Brain microvascular endothelial cell (primary cell): ENCODE data around the gene CACNA2D4.

Experiments
- DNase-seq: peaks from one replicate; pipeline ENCODE4 v3.0.0-alpha.2; 2020
- H3K27ac ChIP-seq: fragments of 250-450 bp; sonication (Bioruptor Pico); 2 replicates; pipeline ENCODE4 v1.5.1; 2020; ENCODE audit warnings: mild to moderate bottlenecking, moderate library complexity
- H3K27me3 ChIP-seq: fragments of 250-450 bp; sonication (Bioruptor Pico); replicated peaks from 2 replicates; pipeline ENCODE4 v1.5.1; 2020; ENCODE audit warnings: mild to moderate bottlenecking
- H3K36me3 ChIP-seq: fragments of 250-450 bp; sonication (Bioruptor Pico); replicated peaks from 2 replicates; pipeline ENCODE4 v1.5.1; 2020; ENCODE audit warnings: mild to moderate bottlenecking
- H3K4me3 ChIP-seq: 2 replicates; pipeline ENCODE4 v1.5.1; 2011; ENCODE audit warnings: low read depth, mild to moderate bottlenecking, control low read depth, low read length, moderate library complexity
- in situ Hi-C: cut with HindIII; loops from 2 replicates; pipeline ENCODE4 v1.10.0; 2017; ENCODE audit warnings: low sequenced_read_pairs, low pct_ligation_motif_present
- TF ChIP-seq, protein P1 (sequence below): IDR thresholded peaks from 2 replicates; pipeline ENCODE4 v1.5.1; 2011; ENCODE audit warnings: low read depth, mild to moderate bottlenecking, moderate library complexity, low read length, control low read depth, inconsistent platforms; ENCODE audit errors: missing control alignments

CACNA2D4 gene, protein sequence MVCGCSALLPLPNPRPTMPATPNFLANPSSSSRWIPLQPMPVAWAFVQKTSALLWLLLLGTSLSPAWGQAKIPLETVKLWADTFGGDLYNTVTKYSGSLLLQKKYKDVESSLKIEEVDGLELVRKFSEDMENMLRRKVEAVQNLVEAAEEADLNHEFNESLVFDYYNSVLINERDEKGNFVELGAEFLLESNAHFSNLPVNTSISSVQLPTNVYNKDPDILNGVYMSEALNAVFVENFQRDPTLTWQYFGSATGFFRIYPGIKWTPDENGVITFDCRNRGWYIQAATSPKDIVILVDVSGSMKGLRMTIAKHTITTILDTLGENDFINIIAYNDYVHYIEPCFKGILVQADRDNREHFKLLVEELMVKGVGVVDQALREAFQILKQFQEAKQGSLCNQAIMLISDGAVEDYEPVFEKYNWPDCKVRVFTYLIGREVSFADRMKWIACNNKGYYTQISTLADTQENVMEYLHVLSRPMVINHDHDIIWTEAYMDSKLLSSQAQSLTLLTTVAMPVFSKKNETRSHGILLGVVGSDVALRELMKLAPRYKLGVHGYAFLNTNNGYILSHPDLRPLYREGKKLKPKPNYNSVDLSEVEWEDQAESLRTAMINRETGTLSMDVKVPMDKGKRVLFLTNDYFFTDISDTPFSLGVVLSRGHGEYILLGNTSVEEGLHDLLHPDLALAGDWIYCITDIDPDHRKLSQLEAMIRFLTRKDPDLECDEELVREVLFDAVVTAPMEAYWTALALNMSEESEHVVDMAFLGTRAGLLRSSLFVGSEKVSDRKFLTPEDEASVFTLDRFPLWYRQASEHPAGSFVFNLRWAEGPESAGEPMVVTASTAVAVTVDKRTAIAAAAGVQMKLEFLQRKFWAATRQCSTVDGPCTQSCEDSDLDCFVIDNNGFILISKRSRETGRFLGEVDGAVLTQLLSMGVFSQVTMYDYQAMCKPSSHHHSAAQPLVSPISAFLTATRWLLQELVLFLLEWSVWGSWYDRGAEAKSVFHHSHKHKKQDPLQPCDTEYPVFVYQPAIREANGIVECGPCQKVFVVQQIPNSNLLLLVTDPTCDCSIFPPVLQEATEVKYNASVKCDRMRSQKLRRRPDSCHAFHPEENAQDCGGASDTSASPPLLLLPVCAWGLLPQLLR

DNA sequence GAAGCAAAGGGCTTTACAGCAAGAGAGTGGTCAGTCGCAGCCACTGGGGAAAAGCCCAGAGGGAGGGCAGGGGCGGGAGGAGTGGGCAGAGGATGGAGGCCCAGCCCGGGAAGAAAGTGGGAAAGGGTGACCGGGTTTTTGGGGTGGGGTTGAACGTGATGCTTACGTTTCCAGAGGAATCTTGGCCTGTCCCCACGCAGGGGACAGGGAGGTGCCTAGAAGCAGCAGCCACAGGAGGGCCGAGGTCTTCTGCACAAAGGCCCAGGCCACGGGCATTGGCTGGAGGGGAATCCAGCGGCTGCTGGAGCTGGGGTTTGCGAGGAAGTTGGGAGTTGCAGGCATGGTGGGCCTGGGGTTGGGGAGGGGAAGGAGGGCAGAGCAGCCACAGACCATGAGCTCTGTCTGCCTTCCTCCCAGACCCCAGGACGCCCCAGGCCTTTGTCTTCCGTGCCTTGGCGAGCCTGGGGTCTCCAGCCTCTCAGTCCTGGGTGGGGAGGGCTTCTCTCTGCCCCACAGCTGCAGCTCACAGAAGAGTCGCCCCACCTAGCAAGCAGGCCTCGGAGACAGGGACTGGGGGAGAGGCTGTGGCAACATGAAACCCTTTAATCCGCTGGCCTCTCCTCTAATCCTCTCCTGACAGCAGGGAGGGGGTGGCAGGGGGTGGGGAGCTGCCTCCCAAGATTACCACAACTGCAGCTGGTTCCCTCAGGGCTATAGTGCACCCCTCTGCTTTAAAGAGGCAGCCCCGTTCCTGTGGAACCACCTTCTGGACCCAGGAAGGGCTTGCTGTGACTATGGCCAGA lies at the start of gene CACNA2D4:
Gene CACNA2D4, minus strand, starts transcription at position 572 of the 803 bp plus-strand sequence. Its CDS starts 179 bp downstream, at position 393.
- DNase-seq = no peak
- Histone ChIP-seq H3K27ac (no peak within 1 kb of the TSS), H3K4me3 (no peak within 1 kb of the TSS), H3K36me3 (no peaks in the 10 kb centered on the region), H3K27me3 (no peaks in the 10 kb centered on the region)
- TF ChIP-seq, protein P1, sequence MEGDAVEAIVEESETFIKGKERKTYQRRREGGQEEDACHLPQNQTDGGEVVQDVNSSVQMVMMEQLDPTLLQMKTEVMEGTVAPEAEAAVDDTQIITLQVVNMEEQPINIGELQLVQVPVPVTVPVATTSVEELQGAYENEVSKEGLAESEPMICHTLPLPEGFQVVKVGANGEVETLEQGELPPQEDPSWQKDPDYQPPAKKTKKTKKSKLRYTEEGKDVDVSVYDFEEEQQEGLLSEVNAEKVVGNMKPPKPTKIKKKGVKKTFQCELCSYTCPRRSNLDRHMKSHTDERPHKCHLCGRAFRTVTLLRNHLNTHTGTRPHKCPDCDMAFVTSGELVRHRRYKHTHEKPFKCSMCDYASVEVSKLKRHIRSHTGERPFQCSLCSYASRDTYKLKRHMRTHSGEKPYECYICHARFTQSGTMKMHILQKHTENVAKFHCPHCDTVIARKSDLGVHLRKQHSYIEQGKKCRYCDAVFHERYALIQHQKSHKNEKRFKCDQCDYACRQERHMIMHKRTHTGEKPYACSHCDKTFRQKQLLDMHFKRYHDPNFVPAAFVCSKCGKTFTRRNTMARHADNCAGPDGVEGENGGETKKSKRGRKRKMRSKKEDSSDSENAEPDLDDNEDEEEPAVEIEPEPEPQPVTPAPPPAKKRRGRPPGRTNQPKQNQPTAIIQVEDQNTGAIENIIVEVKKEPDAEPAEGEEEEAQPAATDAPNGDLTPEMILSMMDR = no peak
- in situ Hi-C loops = no loop called here

DNA sequence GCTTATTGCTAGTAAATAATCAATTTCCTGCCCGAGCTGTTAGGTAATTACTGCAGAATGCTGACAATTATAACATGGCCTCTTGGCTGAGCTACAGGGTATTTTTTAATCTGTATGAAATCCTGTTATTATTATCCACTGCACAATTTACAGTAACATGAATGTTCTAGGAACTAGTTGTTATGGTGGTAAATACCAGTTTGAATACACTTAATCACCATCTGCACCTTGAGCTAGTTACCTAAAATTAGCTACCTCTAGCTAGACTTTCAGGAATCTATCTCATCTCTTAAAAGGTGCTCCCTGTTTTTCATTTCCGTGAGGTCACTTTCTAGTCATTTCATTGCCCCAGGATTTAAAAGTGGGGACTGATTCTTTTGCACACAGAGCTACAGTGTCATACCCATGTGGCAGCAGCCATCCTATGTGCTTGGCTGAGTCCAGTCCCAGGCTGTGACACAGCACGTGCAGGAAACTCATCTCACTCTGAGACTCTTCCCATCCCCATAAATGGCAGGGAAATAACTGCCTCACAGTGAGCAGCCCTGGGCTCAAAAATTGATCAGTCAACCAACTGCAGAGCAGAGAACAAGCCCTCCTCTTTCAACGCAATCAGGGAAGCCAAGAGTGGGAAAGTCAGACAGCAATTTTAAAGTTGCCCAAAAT lies 48.2 kb upstream of the CACNA2D4 start:
- TF ChIP-seq, protein P1 = no peak
- no peak overlapping the region for H3K27ac ChIP-seq
- in situ Hi-C loops = loop anchor here (25.0 kb wide), 1 partner anchor 279 kb away; the partner anchor contains the start of gene ADIPOR2

DNA sequence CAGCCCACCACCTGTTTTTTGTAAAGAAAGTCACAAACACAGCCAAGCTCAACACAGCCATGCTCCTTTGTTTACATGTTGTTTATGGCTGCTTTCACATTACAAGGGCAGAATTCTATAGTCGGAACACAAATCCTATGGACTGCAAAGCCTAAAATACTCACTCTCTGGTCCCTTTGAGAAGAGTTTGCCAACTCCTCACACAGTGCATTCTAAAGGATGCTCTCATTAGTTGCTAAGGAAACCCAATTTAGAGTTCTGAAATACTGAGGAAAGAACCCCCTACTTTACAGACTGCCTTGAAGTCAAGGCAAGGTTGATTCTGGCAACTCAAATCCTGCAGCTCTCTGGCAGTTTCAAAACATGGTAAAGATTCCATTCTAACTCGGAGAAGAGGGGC lies 47.5 kb upstream of the CACNA2D4 start:
- no peaks in the 10 kb centered on the region for H3K27me3 ChIP-seq
- H3K4me3 ChIP-seq = no peak overlapping the region
- H3K27ac ChIP-seq = no peak overlapping the region
- in situ Hi-C loops = loop anchor here (25.0 kb wide), 1 partner anchor 279 kb away; the partner anchor contains the start of gene ADIPOR2
- TF ChIP-seq, protein P1 = no peak
- H3K36me3 ChIP-seq = peaks cover 8% of the 10 kb centered on the region
- DNase-seq = no peak

More for the DNA sequence above, 48.2 kb upstream of the CACNA2D4 start:
- no peak overlapping the region for H3K4me3 ChIP-seq
- DNase-seq = no peak
- no peaks in the 10 kb centered on the region for H3K27me3 ChIP-seq
- H3K36me3 ChIP-seq = peaks cover 8% of the 10 kb centered on the region

DNA sequence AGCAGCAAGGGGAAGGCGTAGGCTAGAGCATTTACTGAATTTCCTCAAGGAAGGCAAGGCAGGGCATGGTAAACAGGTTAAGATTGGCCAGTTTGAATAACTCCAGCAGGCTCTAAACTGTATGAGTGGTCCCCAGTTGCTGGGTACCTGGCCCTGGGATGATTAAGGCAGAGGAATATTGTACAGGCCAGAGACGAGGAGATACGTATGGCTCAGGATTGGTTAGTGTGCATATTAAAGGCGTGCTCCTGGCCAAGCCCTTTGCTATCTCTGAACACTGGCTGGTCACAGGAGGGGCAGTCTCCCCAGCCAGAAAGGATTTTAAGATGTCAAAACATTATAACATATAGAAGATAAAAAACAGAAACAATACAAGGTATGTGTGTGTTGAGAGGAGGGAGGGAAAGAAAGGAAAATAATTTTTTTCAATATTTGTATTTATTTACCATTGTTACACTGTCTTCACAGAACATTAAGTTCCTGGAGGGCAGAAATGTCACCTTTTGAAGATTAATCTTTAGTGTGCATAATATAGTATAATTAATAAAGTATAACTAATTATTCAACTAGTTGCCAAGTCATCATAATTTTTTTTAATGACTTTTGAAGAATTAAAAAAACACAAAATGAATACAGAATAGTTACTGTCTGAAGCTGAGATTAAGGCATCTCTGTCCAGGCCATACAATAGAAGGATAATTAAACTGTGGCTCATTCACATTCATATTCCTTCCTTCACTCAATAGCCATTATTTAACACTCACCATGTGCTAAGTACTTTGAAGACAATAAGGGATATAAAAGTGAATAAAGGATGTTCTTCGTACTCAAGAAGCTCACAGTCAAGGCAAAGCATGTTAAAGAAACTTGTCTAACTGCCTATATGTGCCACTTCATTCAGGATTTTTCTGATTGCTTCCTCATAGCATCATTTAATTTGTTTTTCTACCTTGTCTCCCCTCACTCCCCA lies 43.9 kb upstream of the CACNA2D4 start:
- H3K27me3 ChIP-seq = no peaks in the 10 kb centered on the region
- H3K4me3 ChIP-seq = no peak overlapping the region
- H3K36me3 ChIP-seq = peaks cover 8% of the 10 kb centered on the region
- in situ Hi-C loops = loop anchor here (25.0 kb wide), 1 partner anchor 275 kb away; the partner anchor contains the start of gene ADIPOR2
- DNase-seq = no peak
- H3K27ac ChIP-seq = no peak overlapping the region
- TF ChIP-seq, protein P1 = no peak
